ENCODE measurements around the gene TEX51.

GRCh38 chr2:126862730-126863129 lies 36.0 kb upstream of the TEX51 start:
- TF ChIP-seq POLR2A (IDR thresholded peaks at IDR 0.05; ENCODE audit: low read depth) (no peak), POLR2AphosphoS5 (IDR thresholded peaks at IDR 0.05) (no peak), CTCF (IDR thresholded peaks at IDR 0.05) (no peak)

All from esophagus muscularis mucosa (tissue), 3 donors.